ENCODE results near the gene NFKBIE. TPM values are rescaled to one million over a fixed set of nuclear protein-coding genes. Genes with fewer than 3 reads are reported as not detected.
A peak's percentile ranks its signal among the peaks of the same experiment; 100 is the strongest.

The NFKBIE gene
- total RNA-seq, 1 experiment from 2014 or later: 9.7 TPM

- Mint-ChIP-seq H3K27me3 (ENCODE audit: low read depth) (peaks cover 37% of the 10 kb centered on the region), H3K4me3 (peak overlapping the region in 1 of 2 experiments; percentile 44; a peak in 2 of 5 replicates), H3K27ac (peak overlapping the region in 2 of 3 experiments; percentile 7 to 29; a peak in 1 of 7 replicates), H3K36me3 (ENCODE audit: insufficient read depth in 1 of 3, low read depth in 3 of 3) (peaks cover 29 to 47% (median 40%) of the 10 kb centered on the region in 3 experiments; a peak in 6 of 7 replicates), H3K9me3 (no peaks in the 10 kb centered on the region), H3K4me1 (peaks cover 13 to 14% of the 10 kb centered on the region in 2 experiments)
- no peak overlapping the region for H4K8ac ChIP-seq (replicated peaks; ENCODE audit: insufficient read length, low read depth, low read length)
- H4K20me1 ChIP-seq (ENCODE audit: control insufficient read depth, insufficient read depth, insufficient read length): no peaks in the 10 kb centered on the region
- H3T11ph ChIP-seq (ENCODE audit: low read length): no peak overlapping the region
- TF ChIP-seq, protein P1, sequence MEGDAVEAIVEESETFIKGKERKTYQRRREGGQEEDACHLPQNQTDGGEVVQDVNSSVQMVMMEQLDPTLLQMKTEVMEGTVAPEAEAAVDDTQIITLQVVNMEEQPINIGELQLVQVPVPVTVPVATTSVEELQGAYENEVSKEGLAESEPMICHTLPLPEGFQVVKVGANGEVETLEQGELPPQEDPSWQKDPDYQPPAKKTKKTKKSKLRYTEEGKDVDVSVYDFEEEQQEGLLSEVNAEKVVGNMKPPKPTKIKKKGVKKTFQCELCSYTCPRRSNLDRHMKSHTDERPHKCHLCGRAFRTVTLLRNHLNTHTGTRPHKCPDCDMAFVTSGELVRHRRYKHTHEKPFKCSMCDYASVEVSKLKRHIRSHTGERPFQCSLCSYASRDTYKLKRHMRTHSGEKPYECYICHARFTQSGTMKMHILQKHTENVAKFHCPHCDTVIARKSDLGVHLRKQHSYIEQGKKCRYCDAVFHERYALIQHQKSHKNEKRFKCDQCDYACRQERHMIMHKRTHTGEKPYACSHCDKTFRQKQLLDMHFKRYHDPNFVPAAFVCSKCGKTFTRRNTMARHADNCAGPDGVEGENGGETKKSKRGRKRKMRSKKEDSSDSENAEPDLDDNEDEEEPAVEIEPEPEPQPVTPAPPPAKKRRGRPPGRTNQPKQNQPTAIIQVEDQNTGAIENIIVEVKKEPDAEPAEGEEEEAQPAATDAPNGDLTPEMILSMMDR (conservative IDR thresholded peaks at IDR 0.05): no peak
- H3K23ac ChIP-seq (ENCODE audit: insufficient read length, low read depth, low read length): no peak overlapping the region
- WGBS (ENCODE audit: extremely low coverage, insufficient read length, low lambda C conversion rate): no CpG with 5 or more reads among the region's 3 CpGs
- no peak overlapping the region for H3K56ac ChIP-seq (ENCODE audit: insufficient read length, low read depth, low read length)
- H4K91ac ChIP-seq (ENCODE audit: insufficient read length, low read depth, low read length): no peak overlapping the region
- no peaks in the 10 kb centered on the region for H3K9me3 ChIP-seq (ENCODE audit: control insufficient read depth, low read depth, low read length)
- no peak overlapping the region for H3K4ac ChIP-seq (ENCODE audit: low read depth, low read length)
- no peak overlapping the region for H2AFZ ChIP-seq (ENCODE audit: low read length)
- H3K27me3 ChIP-seq (ENCODE audit: insufficient read depth, low read length): no peaks in the 10 kb centered on the region; the same call in 1 of the 2 replicates
- no peak overlapping the region for H3K18ac ChIP-seq (ENCODE audit: insufficient read length, low read depth, low read length)
- H2BK20ac ChIP-seq (ENCODE audit: low read depth, low read length, poor library complexity, severe bottlenecking): no peak overlapping the region
- H3K4me2 ChIP-seq (ENCODE audit: insufficient read depth, insufficient read length, low read length): no peak overlapping the region
- H3K9ac ChIP-seq (ENCODE audit: extremely low read depth, insufficient read length, low read length): no peak overlapping the region
- peaks cover 10% of the 10 kb centered on the region for H3K23me2 ChIP-seq (ENCODE audit: insufficient read length, low read depth, low read length, poor library complexity, severe bottlenecking)
- no peak overlapping the region for H2BK12ac ChIP-seq (ENCODE audit: insufficient read length, low read depth, low read length)
- no peaks in the 10 kb centered on the region for H3K4me1 ChIP-seq (ENCODE audit: insufficient read depth, low read length)
- no peak for DNase-seq
- H3K14ac ChIP-seq (ENCODE audit: insufficient read depth, low read length): no peak overlapping the region
- no peak overlapping the region for H4K5ac ChIP-seq (ENCODE audit: insufficient read length, low read depth, low read length)
- no peak overlapping the region for H2BK120ac ChIP-seq (ENCODE audit: low read depth, low read length, poor library complexity, severe bottlenecking)
- no peaks in the 10 kb centered on the region for H3K79me2 ChIP-seq (ENCODE audit: insufficient read depth, low read length)
- H2AK5ac ChIP-seq (ENCODE audit: insufficient read length, low read length): no peak overlapping the region
- no peak overlapping the region for H2BK15ac ChIP-seq (ENCODE audit: low read depth, low read length)
- no peak overlapping the region for H2BK5ac ChIP-seq (ENCODE audit: insufficient read length, low read length)
- H3K27ac ChIP-seq (ENCODE audit: insufficient read length, low read depth, low read length): no peak overlapping the region
- H3K79me1 ChIP-seq (ENCODE audit: insufficient read depth, low read depth, low read length, poor library complexity, severe bottlenecking): no peaks in the 10 kb centered on the region
Measured at GRCh38 chr6:44298864-44299263, 33.5 kb upstream of the NFKBIE start.

All from H9 (cell line).